A673 (cell line): Measurements from ENCODE around the gene UNK.

Experiments used
- CTCF ChIP-seq: fragments of 300-800, 200-600 bp; sonication (generic); conservative IDR thresholded peaks from 2 replicates; pipeline ENCODE4 v1.5.1; 2017; ENCODE audit warnings: low read depth, mild to moderate bottlenecking, antibody characterized with exemption, low read length, moderate library complexity, mixed read lengths
- EZH2 ChIP-seq: fragments of 200-600 bp; sonication (generic); IDR thresholded peaks from 2 replicates; pipeline ENCODE4 v1.6.1; 2017; ENCODE audit warnings: borderline replicate concordance, low read depth, mild to moderate bottlenecking, mixed read lengths, antibody characterized with exemption, low read length; ENCODE audit not compliant: poor library complexity, severe bottlenecking

GRCh38 chr17:75777296-75777922, 7.2 kb upstream of the UNK start:
- TF ChIP-seq CTCF (no peak), EZH2 (no peak)
